ENCODE measurements around the gene PAX7.
A peak's percentile ranks its signal among the peaks of the same experiment; 100 is the strongest.
"Not testable (repeated sequence)": the region's sequence is repeated elsewhere in the genome, so short reads cannot be mapped to it uniquely, and the experiment has no call there.

The PAX7 gene

DNA sequence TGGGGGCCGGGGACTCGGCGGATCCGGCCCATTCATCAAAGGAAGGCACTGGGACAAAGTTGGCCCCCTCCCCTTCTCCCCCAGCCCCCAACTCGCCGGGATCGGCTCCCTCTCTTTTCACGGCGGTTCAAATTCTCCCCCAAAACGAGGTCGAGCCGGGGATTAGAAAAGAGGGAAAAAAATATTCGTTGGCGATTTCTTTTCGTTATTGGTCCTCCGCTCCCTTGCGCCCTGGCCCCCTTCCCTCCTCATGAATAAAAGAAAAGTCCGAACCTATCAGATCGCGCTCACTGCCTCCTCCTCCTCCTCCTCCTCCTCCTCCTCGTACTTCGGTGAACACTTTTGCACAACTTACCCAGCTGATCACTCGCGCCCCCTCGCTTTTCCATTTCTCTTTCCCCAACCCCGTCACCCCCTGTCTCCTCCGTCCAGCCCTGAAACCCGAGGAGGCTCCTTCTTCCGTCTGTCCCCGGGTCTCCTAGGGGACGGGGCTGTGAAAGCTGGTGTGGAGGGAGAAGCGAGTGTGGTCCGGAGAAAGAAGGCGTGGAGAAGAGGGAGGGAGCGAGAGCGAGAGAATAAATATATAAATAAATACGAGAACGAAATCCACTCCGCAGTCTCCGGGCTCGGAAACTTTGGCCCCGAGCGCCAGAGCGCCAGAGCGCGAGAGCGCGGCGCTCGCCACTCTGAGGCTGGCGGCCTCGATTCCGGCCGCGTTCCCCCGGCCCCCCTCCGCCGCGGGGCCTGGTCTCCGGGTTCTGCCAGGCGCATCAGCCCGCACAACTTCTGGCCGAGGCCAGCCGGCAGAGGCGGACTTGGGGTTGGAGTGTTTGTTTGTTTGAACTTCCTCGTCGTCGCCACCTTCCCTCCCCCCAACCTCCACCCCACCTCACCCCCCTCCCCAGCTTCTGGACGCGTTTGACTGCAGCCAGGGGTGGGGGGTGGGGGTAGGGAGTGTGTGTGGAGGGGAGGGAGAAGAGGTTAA, at the start of gene PAX7:
PAX7 (plus strand) TSS at position 336 of the 985 bp plus-strand sequence. CDS start 758 bp downstream, outside the sequence.
- H3K4me3 Mint-ChIP-seq = peak within 1 kb of the TSS; percentile 49

DNA sequence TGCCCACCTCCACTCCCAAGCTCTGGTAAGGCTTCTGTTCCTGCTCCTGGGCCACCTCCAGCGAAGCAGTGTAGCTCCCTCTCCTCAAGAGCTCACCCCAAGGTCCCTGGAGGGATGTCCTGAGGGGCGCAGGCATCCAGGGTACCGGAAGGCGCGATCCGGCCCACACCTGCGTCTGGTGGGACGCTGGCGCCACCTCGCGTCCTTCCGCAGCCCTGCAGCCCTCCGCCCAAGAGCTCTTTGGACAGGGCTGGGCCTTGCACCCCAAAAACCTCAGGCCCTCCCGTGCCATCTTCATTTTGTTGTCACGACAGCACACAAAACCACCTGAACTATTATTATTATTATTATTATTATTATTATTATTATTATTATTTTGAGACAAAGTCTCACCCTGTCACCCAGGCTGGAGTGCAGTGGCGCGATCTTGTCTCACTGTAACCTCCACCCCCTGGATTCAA, 49.2 kb upstream of the PAX7 start:
- Mint-ChIP-seq H3K36me3 (no peaks in the 10 kb centered on the region), H3K27me3 (peaks cover 10% of the 10 kb centered on the region), H3K4me1 (ENCODE audit: low read depth) (no peaks in the 10 kb centered on the region), H3K27ac (no peak overlapping the region), H3K9me3 (ENCODE audit: low read depth) (no peaks in the 10 kb centered on the region), H3K4me3 (no peak overlapping the region)

More for the DNA sequence above, at the start of gene PAX7:
- H3K27me3 Mint-ChIP-seq = peaks cover 53% of the 10 kb centered on the region
- H3K27ac Mint-ChIP-seq = no peak within 1 kb of the TSS
- no peaks in the 10 kb centered on the region for H3K36me3 Mint-ChIP-seq
- peaks cover 18% of the 10 kb centered on the region for H3K4me1 Mint-ChIP-seq (ENCODE audit: low read depth)
- H3K9me3 Mint-ChIP-seq (ENCODE audit: low read depth) = no peaks in the 10 kb centered on the region

DNA sequence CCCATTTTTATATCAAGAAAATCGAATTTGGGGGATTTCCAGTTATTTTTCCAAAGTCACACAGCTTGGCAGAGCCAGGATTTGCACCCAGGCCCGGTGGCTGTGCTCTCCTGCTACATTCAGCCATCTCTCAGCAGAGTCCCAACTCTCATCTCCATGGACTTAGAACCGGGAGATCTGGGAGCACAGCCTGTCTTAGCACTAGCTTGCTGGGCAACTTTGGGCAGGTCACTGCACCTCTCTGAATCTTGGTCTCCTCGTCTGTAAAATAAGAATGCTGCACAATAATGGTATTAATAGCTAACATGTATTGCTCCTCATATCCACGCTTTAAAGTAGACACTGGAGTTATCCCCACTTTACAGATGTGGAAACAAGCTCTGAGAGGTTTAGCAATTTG, 47.8 kb upstream of the PAX7 start:
- H3K27ac Mint-ChIP-seq = no peak overlapping the region
- H3K4me3 Mint-ChIP-seq = no peak overlapping the region
- H3K4me1 Mint-ChIP-seq (ENCODE audit: low read depth) = no peaks in the 10 kb centered on the region
- peaks cover 17% of the 10 kb centered on the region for H3K27me3 Mint-ChIP-seq
- no peaks in the 10 kb centered on the region for H3K36me3 Mint-ChIP-seq
- no peaks in the 10 kb centered on the region for H3K9me3 Mint-ChIP-seq (ENCODE audit: low read depth)

DNA sequence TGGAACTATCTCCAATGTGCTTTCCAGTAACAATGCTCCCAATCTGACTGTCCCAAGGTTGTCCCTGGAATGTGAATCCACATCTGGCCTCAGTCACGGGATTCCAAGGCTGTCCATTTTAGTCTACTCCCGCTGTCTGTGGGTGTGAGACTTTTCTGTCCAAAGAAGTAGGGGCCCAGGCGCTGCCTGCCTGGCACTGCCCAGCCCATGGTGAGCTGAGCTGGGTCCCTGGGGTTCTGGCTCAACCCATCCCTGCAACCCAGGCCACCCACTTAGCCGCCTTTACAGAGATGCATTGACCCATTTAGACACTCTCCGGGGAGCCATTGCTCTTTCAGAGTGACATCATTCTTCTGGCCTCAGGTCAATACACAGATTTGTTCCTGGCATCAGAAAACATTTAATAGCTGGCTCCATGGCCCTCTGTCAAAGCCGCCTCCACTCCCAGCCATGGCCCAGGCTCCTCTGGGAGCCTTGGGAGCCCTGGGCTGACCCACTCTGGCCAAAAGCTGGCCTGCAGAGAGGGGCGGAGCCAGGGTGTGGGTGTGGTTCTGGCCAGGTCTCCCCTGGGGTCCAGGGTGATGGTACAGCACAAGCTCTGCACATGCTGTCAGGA, 47.2 kb upstream of the PAX7 start:
- Mint-ChIP-seq H3K27me3 (peaks cover 17% of the 10 kb centered on the region), H3K27ac (no peak overlapping the region), H3K9me3 (ENCODE audit: low read depth) (no peaks in the 10 kb centered on the region), H3K36me3 (no peaks in the 10 kb centered on the region), H3K4me3 (no peak overlapping the region), H3K4me1 (ENCODE audit: low read depth) (no peaks in the 10 kb centered on the region)

DNA sequence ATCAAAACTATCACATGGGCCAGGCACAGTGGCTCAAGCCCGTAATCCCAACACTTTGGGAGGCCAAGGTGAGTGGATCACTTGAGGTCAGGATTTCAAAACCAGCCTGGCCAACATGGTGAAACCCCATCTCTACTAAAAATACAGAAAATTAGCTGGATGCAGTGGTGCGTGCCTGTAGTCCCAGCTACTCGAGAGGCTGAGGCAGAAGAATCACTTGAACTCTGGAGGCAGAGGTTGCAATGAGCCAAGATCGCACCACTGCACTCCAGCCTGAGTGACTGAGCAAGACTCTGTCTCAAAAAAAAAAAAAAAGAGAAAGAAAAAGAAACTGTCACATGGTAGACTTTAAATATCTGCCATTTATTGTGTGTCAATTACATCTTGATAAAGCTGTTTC, 44.6 kb upstream of the PAX7 start:
- not testable (repeated sequence) for H3K4me1 Mint-ChIP-seq (ENCODE audit: low read depth); H3K27ac Mint-ChIP-seq

DNA sequence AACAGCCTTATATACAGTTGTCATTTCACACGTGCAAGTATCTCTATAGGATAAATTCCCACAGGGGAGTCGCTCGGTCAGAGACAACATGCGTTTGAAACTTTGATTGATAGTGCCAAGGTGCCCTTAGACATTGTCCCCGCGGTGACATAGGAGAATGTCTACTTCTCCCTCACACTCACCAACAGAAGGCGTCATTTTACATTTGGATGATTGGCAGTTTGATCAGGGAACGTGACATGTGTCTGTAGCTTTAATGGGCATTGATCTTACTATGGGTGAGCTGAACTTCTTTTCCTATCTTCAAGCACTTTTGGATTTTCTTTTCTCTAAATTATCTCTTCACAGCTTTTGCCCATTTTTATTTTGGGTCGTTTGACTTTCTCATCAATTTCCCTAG, 42.6 kb upstream of the PAX7 start:
- no peaks in the 10 kb centered on the region for H3K4me1 Mint-ChIP-seq (ENCODE audit: low read depth)
- no peaks in the 10 kb centered on the region for H3K36me3 Mint-ChIP-seq
- peaks cover 18% of the 10 kb centered on the region for H3K27me3 Mint-ChIP-seq
- no peaks in the 10 kb centered on the region for H3K9me3 Mint-ChIP-seq (ENCODE audit: low read depth)
- H3K27ac Mint-ChIP-seq = no peak overlapping the region
- H3K4me3 Mint-ChIP-seq = no peak overlapping the region

More for the DNA sequence above, 44.6 kb upstream of the PAX7 start:
- H3K36me3 Mint-ChIP-seq; H3K9me3 Mint-ChIP-seq (ENCODE audit: low read depth); H3K4me3 Mint-ChIP-seq: not testable (repeated sequence)
- H3K27me3 Mint-ChIP-seq = peaks cover 21% of the 10 kb centered on the region

DNA sequence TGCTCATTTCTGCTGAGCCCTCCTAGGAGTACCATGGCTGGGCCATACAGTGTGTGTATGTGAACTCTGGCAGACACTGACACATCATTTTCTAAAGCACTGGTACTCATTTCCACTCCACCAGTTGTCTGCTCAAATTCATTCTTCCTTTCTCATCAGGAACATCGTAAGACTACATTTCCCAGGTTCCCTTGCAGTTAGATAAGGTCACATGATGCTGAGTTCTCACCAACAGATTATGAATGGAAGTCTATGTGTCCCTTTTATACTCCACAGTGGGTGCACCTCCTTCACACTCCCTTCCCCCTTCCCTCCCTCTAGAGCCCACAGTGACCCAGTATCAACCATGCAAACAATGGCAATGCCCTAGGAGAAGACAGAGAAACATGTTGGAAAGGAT, 38.3 kb upstream of the PAX7 start:
- Mint-ChIP-seq H3K4me3 (no peak overlapping the region), H3K9me3 (ENCODE audit: low read depth) (no peaks in the 10 kb centered on the region), H3K36me3 (no peaks in the 10 kb centered on the region), H3K27me3 (peaks cover 19% of the 10 kb centered on the region), H3K27ac (no peak overlapping the region), H3K4me1 (ENCODE audit: low read depth) (no peaks in the 10 kb centered on the region)

DNA sequence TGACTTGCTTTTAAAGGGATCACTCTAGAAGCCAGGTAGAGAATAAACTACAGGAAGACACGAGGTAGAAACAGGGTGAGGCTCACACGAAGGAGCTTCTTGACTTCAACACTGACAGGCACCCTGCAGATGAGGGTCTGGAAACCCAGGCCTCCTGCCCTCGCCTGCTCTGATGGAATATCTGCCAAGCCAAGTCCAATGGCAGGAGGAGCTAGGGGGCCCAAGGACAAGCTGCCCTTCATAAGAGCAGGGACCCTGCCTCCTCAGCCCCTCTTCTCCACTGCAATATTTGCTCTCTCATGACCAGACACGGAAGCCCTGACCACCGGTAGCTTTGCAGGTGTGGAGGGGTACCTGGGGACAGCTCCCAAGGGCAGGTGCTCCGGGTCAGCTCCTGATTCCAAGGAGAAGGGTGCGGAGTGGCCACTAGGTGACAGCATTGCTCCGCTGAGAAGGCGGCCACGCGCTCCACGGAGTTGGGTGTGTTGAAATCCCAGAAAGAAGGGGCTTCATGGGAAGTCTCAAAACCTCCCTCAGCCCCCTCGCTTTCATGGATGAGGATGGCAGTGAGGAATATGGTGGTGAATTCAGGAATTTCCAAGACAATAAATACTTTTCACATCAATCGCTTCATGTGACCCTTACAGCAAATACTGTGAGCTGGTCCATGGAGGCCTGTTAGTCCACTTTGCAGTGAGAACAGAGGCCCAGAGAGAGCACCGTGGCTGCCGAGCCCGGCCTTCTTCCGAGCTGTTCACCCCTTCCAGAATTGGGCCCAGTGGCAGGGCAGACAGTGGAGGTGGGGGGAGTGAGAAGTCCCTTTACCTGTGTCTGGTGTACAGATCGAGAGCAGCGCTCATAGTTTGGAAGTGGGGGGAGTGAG, 33.2 kb upstream of the PAX7 start:
- no peak overlapping the region for H3K4me3 Mint-ChIP-seq
- H3K36me3 Mint-ChIP-seq = no peaks in the 10 kb centered on the region
- no peaks in the 10 kb centered on the region for H3K9me3 Mint-ChIP-seq (ENCODE audit: low read depth)
- H3K4me1 Mint-ChIP-seq (ENCODE audit: low read depth) = no peaks in the 10 kb centered on the region
- peaks cover 12% of the 10 kb centered on the region for H3K27me3 Mint-ChIP-seq
- H3K27ac Mint-ChIP-seq = no peak overlapping the region

DNA sequence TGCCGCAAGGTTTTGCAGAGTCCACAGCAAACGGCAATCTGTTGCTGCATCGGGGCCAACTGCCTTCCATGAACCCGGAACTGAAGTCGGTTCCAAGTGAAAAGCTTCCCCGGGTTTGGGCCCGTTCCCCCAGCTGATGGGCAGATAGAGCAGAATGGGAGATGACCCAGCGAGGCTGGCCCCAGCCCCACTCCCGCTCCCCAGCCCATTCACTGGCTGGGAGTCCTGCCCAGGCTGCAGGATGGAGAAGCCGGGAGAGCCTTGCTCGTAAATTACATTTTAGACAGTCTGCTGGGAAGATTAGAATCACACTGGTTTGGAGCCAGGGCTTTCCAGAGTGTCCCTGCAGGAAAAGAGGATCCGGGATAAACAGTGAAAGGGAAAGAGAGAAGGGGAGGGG, 31.6 kb upstream of the PAX7 start:
- Mint-ChIP-seq H3K9me3 (ENCODE audit: low read depth) (no peaks in the 10 kb centered on the region), H3K27ac (no peak overlapping the region), H3K27me3 (peaks cover 8% of the 10 kb centered on the region), H3K4me1 (ENCODE audit: low read depth) (no peaks in the 10 kb centered on the region), H3K36me3 (no peaks in the 10 kb centered on the region), H3K4me3 (no peak overlapping the region)

DNA sequence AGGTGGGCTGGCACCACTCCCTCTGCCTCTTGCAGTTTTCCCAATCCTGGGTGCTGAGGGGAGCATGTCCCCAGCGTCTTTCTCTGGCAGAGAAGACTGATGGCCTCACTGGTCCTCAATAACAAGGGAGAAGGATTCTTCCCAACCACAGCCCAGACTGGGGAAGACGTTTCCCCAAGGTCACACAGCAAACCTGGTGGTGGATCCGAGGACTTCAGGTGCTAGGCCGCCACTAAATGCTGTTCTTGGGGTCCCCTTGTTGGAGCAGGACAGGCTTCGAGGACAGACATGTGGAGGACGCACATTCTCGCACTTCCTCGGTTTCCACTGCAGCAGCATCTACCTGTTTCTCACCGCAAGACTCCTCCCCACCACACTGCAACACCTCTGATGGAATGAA, 30.9 kb upstream of the PAX7 start:
- no peaks in the 10 kb centered on the region for H3K4me1 Mint-ChIP-seq (ENCODE audit: low read depth)
- H3K27me3 Mint-ChIP-seq = peaks cover 6% of the 10 kb centered on the region
- no peaks in the 10 kb centered on the region for H3K36me3 Mint-ChIP-seq
- H3K4me3 Mint-ChIP-seq = no peak overlapping the region
- no peak overlapping the region for H3K27ac Mint-ChIP-seq
- no peaks in the 10 kb centered on the region for H3K9me3 Mint-ChIP-seq (ENCODE audit: low read depth)

DNA sequence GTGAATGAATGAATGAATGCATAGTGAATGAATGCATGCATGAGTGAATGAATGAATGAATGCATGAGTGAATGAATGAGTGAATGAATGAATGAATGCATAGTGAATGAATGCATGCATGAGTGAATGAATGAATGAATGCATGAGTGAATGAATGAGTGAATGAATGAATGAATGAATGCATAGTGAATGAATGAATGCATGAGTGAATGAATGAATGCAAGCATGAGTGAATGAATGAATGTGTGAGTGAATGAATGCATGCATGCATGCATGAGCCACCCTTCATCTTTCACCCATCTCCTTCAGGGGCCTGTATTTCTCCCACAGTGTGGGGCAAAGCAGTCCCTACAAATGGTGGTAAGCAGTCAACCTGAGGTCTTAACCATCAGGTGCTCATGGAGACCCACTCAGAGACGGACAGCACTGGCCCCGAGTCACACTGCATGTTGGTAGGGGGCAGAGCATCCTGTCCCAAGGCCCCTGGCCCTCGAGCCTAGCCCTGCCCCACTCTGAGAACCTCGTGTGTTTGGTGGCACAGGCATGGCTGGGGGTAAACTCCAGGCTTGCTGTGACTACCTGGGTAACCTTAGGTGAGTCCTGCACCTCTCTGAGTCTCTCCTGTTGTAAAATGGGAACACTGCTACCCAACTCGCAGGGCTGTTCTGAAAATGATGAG, 28.0 kb upstream of the PAX7 start:
- no peaks in the 10 kb centered on the region for H3K36me3 Mint-ChIP-seq
- H3K4me3 Mint-ChIP-seq = no peak overlapping the region
- H3K9me3 Mint-ChIP-seq (ENCODE audit: low read depth) = no peaks in the 10 kb centered on the region
- H3K4me1 Mint-ChIP-seq (ENCODE audit: low read depth) = no peaks in the 10 kb centered on the region
- H3K27me3 Mint-ChIP-seq = peaks cover 1% of the 10 kb centered on the region
- no peak overlapping the region for H3K27ac Mint-ChIP-seq

DNA sequence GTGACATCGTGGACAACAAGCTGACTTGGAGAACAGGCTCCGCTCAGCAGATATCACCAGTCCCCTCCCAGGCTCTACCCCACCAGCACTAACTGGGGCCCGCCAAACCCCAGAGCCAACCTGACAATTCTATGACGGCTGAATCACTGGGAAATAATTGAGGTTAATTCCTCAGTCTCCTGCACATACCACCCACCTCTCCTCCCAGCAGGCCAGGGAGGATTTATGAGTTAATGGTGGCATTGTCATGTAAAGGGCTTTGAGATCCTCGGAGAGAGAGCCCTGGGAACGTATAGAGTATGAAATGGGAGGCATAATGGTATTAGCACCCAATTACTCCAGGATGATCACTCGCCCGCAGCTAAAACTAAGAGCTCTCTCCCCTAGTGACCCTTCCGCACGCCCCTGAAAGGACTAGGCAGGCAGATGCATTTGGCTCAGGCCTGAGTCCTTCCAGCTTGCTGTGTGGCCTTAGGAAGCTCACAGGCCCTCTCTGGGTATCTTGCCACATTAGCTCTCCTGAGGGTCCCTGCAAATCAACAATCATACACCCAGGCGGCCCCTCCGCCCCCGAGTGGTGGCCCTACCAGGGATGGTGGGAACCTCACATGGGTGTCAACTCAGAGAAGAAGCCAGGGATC, 27.3 kb upstream of the PAX7 start:
- H3K36me3 Mint-ChIP-seq = no peaks in the 10 kb centered on the region
- H3K4me3 Mint-ChIP-seq = no peak overlapping the region
- no peaks in the 10 kb centered on the region for H3K27me3 Mint-ChIP-seq

DNA sequence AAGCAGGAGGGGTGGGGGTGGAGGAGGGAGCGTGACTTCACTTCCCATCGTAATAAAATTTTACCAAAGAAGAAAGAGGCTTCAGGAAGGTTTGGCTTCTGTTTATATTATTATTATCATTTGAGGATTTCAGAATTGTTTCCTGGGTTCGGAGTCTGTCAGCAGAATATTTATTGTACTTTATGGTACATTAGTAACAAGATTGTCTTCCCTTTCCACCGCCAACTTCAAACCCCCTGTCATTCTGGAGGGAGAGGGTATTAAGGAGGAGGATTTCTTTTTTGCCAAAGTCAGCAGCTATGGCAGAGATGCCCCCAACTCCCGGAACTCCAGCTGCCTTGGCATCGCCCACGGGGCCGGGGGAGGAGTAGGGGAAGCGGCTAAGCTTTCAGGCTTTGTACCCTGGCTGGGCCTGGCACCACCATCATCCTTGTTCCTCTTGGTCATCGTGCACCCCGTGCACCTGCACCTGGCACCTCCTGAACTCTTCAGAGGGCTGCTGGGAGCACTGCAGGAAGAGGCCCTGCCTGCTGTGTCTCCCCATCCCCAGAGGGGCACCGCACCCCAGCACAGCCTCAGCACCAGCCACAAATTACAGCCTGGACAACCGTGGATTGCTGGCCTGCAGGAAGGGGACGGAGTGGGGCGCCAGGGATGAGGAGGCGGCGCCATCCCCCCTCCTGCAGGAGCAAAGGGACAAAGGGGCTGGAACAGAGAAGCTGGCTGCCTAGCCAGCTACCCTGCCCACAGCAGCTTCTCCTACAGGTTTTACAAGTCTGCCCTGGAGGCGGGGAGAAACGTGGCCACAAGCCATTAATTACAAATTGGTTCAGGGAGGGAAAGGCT, 24.0 kb upstream of the PAX7 start:
- H3K36me3 Mint-ChIP-seq = no peaks in the 10 kb centered on the region
- H3K27me3 Mint-ChIP-seq = peaks cover 4% of the 10 kb centered on the region
- H3K9me3 Mint-ChIP-seq (ENCODE audit: low read depth) = no peaks in the 10 kb centered on the region
- no peak overlapping the region for H3K4me3 Mint-ChIP-seq
- no peaks in the 10 kb centered on the region for H3K4me1 Mint-ChIP-seq (ENCODE audit: low read depth)
- H3K27ac Mint-ChIP-seq = no peak overlapping the region

More for the DNA sequence above, 27.3 kb upstream of the PAX7 start:
- H3K4me1 Mint-ChIP-seq (ENCODE audit: low read depth) = no peaks in the 10 kb centered on the region
- peak overlapping the region; percentile 22 for H3K27ac Mint-ChIP-seq
- H3K9me3 Mint-ChIP-seq (ENCODE audit: low read depth) = no peaks in the 10 kb centered on the region

Data from activated naive CD8-positive, alpha-beta T cell (primary cell).